Vagina (tissue), 2 donors: ENCODE data around the gene TTC28.

ENCODE experiments used
- CTCF ChIP-seq, 3 experiments: fragments of 450-650 bp in 2 of 3; fragments of 200-600 bp in 1 of 3; sonication (generic) in 1 of 3; IDR thresholded peaks; one replicate each; pipeline ENCODE4 v1.5.1; 2017 to 2019; ENCODE audit warnings: antibody characterized with exemption in 3 of 3, mild to moderate bottlenecking in 2 of 3, moderate library complexity in 2 of 3
- POLR2A ChIP-seq, 2 donors: fragments of 450-650 bp; IDR thresholded peaks; one replicate each; pipeline ENCODE4 v1.6.1; 2017; ENCODE audit warnings: antibody characterized with exemption in 2 of 2, mild to moderate bottlenecking in 2 of 2, moderate library complexity in 2 of 2
- POLR2AphosphoS5 ChIP-seq, 2 donors: sonication (generic); formaldehyde crosslinking; IDR thresholded peaks; one replicate each; pipeline ENCODE4 v1.9.0; 2017; ENCODE audit warnings: antibody characterized with exemption in 2 of 2, mild to moderate bottlenecking in 2 of 2, low read depth in 1 of 2; ENCODE audit not compliant: insufficient read depth in 1 of 2

- TF ChIP-seq CTCF (IDR thresholded peaks at IDR 0.05) (no peak), POLR2A (IDR thresholded peaks at IDR 0.05) (no peak), POLR2AphosphoS5 (IDR thresholded peaks at IDR 0.05; ENCODE audit: insufficient read depth in 1 of 2, low read depth in 1 of 2) (no peak)
Observed at GRCh38 chr22:28175730-28176492, 503.7 kb downstream of the TTC28 start.
